HAP-1 (cell line): ENCODE results near the gene SIRT5.

Experiments used
- DNase-seq, 2 experiments: peaks; one replicate each; pipeline ENCODE4 v3.0.0-alpha.2; 2016 to 2020; ENCODE audit warnings: low spot score in 2 of 2
- H3K27me3 ChIP-seq: fragments of 250-450 bp; sonication (Bioruptor Pico); 2 replicates; pipeline ENCODE4 v1.5.1; 2020; ENCODE audit warnings: low read depth, mild to moderate bottlenecking, moderate library complexity
- H3K36me3 ChIP-seq: fragments of 250-450 bp; sonication (Bioruptor Pico); replicated peaks from 2 replicates; pipeline ENCODE4 v1.5.1; 2020; ENCODE audit warnings: mild to moderate bottlenecking
- H3K4me1 ChIP-seq: fragments of 250-450 bp; sonication (Bioruptor Pico); 2 replicates; pipeline ENCODE4 v1.5.1; 2020; ENCODE audit warnings: mild to moderate bottlenecking
- H3K4me3 ChIP-seq: fragments of 250-450 bp; sonication (Bioruptor Pico); 2 replicates; pipeline ENCODE4 v1.5.1; 2020; ENCODE audit warnings: mild to moderate bottlenecking, moderate library complexity
- H3K9me3 ChIP-seq: fragments of 250-450 bp; sonication (Bioruptor Pico); 2 replicates; pipeline ENCODE4 v1.5.1; 2020; ENCODE audit warnings: mild to moderate bottlenecking, moderate library complexity
- in situ Hi-C: fragments of 300-500 bp; cut with MboI; formaldehyde crosslinking; loops from 3 replicates; pipeline ENCODE4 v1.14.3; 2020; ENCODE audit warnings: low sequenced_read_pairs, inconsistent platforms, mixed read lengths

Gene SIRT5

DNA sequence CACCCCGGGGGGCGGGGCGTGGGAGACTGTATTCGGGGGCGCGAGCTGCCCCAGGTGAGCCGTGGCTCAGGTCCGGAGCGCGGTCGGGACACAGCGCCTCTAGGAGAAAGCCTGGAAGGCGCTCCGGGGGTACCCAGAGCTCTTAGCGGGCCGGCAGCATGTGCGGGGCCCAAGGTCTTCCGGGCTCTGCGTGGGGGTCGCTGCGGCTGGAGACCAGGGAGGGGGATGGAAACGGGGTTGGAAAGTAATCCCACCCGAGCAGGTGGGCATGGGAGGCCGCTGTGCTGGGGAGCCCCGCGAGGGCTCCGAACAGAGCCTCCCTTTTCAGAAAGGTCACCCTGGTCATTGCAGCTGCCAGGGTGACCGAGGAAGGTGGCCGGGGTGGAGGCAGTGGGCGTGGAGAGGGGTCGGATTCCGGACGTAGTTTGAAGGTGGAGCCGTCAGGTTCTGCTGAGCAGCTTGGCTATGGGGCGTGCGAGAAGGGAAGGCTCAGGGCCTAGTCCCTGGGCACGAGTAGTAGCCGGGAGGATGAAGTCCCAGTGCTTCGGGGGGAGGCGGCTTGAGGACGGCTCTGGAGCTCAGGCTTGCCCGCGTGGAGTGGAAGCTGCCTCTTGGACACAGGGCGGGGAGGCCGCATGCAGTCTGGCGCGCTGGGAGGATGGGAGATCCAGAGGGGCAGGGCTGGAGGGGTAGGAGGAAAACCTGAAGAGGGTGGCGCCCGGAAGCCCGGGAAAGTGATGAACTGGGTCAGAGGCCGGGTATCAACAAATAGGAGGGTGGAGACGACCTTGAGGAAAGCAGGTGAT lies at the start of gene SIRT5:
TSS of gene SIRT5 (plus strand) at position 31 of the 806 bp plus-strand sequence. CDS start 9,510 bp downstream, outside the sequence.
- Histone ChIP-seq H3K36me3 (no peaks in the 10 kb centered on the region), H3K27me3 (no peaks in the 10 kb centered on the region), H3K4me1 (peaks cover 8% of the 10 kb centered on the region), H3K4me3 (peak within 1 kb of the TSS; percentile 77), H3K9me3 (no peaks in the 10 kb centered on the region)
- in situ Hi-C loops = loop anchor here (25.0 kb wide), 1 partner anchor 237 kb away; the partner anchor contains the start of gene TBC1D7
- DNase-seq = peak; percentile 74 to 88

DNA sequence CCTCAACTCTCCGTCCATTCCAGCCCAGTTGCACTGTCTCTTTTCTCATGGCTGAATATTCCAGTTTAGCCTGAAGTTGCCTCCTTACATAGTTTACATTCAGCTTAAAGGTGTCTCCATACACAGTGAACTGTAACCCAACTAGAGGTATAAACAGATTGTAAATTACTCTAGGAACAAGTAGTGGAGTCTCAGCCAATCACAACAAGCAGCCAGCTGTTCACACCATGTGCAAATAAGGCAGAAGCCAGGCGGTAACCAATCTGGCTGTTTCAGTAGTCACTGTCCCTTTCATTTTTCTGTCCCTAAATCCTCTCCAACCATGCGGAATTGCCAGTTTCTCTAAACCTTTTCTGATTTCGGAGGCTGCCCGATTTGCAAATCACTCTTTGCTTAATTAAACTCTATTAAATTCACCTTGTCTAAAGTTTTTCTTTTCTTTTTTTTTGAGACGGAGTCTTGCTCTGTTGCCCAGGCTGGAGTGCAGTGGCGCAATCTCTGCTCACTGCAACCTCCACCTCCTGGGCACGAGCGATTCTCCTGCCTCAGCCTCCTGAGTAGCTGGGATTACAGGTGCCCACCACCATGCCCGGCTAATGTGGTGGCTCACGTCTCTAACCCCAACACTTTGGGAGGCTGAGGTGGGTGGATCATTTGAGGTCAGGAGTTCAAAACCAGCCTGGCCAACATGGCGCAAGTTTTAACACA lies 49.4 kb upstream of the SIRT5 start:
- no peak overlapping the region for H3K4me3 ChIP-seq
- no peak for DNase-seq
- no peaks in the 10 kb centered on the region for H3K36me3 ChIP-seq
- in situ Hi-C loops = no loop called here
- H3K27me3 ChIP-seq = no peaks in the 10 kb centered on the region
- H3K9me3 ChIP-seq = no peaks in the 10 kb centered on the region
- no peaks in the 10 kb centered on the region for H3K4me1 ChIP-seq

DNA sequence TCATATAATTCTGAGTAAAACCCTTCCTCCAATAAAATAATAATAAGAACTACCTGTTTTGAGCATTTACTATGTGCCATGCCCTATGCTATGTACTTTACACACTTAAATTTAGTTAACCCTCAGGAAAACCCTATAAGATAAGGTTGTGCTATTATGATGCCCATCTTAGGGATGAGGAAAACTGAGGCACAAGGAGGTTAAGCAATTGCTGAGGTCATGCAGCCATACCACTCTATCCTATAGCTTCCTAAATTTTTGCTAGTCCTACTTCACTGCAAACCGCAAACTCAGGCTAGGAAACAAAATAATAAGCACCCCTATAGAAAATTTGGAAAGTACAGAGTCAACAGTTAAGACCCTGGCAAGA lies 48.1 kb upstream of the SIRT5 start:
- in situ Hi-C loops = no loop called here
- DNase-seq = no peak
- no peaks in the 10 kb centered on the region for H3K36me3 ChIP-seq
- no peaks in the 10 kb centered on the region for H3K9me3 ChIP-seq
- H3K4me1 ChIP-seq = no peaks in the 10 kb centered on the region
- no peak overlapping the region for H3K4me3 ChIP-seq
- no peaks in the 10 kb centered on the region for H3K27me3 ChIP-seq

DNA sequence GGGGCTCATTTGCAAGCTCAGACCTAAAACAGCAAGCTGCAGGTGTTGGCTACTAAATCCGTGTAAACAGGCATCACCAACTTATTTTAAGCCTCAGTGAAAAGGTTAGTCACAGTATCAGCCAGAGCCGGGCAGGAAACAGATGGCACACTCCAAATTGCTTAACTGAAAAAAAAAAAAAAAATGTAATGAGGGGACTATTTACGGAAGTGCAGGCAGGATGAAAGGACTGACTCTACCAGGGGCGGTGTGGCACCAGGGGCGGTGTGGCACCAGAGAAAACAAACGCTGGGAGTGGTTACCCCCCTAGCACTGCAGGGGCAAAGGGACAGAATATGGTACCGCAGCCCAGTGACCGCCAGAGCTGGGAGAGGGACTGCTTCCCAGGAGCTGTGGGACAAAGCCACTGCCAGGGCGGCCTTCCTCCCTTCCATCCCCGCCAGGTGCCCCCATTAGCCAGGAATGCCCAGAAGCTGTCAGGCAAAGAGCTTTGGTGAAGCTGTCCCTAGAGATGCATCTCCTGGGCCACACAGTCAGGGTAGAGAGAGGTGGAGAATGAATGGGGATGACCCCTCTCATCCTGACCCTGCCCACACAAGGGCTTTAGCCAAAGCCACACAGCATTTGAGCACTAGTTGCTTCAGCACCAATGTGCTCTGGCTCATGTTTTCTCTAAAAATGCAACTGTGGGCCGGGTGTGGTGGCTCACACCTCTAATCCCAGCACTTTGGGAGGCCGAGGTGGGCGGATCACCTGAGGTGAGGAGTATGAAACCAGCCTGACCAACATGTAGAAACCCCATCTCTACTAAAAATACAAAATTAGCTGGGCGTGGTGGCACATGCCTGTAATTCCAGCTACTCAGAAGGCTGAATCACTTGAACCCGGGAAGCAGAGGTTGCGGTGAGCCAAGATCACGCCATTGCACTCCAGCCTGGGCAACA lies 47.4 kb upstream of the SIRT5 start:
- in situ Hi-C loops = no loop called here
- no peak for DNase-seq
- Histone ChIP-seq H3K4me3 (no peak overlapping the region), H3K27me3 (no peaks in the 10 kb centered on the region), H3K4me1 (no peaks in the 10 kb centered on the region), H3K36me3 (no peaks in the 10 kb centered on the region), H3K9me3 (no peaks in the 10 kb centered on the region)

DNA sequence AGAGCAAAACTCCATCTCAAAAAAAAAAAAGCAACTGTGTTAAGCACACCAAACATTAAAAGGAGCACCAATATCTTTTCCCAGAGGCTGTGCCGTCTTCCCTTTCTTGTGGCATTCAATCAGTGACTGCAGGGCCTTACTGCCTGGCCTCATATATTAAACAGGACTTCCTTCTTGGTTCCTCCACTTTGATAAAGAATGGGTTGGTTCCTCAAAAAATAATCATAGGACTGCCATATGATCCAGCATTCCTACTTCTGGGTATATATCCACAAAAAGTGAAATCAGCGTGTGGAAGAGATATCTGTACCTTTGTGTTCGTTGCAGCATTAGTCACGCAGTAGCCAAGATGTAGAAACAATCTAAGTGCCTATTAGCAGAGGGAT lies 46.7 kb upstream of the SIRT5 start:
- Histone ChIP-seq H3K36me3 (no peaks in the 10 kb centered on the region), H3K4me1 (no peaks in the 10 kb centered on the region), H3K27me3 (no peaks in the 10 kb centered on the region), H3K4me3 (no peak overlapping the region), H3K9me3 (no peaks in the 10 kb centered on the region)
- in situ Hi-C loops = no loop called here
- DNase-seq = no peak

DNA sequence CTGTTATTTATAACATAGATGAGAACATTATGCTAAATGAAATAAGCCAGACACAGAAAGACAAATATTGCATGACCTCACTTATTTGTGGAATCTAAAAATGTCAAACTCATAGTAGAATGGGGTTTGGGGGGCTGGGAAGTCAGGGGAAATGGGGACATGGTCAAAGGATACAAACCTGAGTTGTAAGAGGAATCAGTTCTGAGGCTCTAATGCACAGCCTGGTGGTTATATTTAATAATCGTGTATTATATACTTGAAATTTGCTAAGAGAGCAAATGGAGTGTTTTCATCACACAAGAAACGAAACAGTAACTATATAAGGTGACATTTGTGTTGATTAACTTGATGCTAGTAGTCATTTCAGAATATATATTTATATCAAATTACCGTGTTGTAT lies 46.2 kb upstream of the SIRT5 start:
- in situ Hi-C loops = no loop called here
- Histone ChIP-seq H3K9me3 (no peaks in the 10 kb centered on the region), H3K36me3 (no peaks in the 10 kb centered on the region), H3K27me3 (no peaks in the 10 kb centered on the region), H3K4me1 (no peaks in the 10 kb centered on the region), H3K4me3 (no peak overlapping the region)
- DNase-seq = no peak

DNA sequence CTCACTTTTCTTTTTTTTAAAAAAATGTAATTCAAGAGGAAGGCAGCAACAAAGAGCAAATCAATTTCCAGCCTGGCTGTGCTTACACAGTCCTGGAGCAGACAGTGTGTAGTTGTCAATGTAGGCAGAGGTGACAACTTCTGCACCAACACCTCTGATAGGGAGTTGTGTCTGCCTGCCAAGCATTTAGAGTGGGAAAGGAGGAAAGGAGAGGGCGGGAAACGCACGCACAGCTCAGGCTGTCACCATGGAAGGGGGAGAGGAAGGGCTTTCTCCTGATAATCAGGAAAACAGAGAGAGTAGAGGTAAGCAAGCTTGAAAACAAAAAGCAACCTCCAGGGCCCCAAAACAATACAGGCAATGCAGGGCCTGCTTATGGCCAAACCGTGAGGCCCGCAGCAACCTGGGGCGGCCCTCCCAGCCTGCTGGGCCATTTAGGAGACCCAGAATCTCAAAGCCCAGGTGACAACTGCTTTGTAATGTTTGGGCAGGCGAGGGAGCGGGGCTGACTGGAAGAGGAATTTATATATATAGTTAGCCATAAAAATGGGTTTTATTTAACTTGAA lies 45.5 kb upstream of the SIRT5 start:
- H3K27me3 ChIP-seq = no peaks in the 10 kb centered on the region
- no peak overlapping the region for H3K4me3 ChIP-seq
- H3K36me3 ChIP-seq = no peaks in the 10 kb centered on the region
- no peaks in the 10 kb centered on the region for H3K9me3 ChIP-seq
- H3K4me1 ChIP-seq = no peaks in the 10 kb centered on the region
- no peak for DNase-seq
- in situ Hi-C loops = no loop called here

DNA sequence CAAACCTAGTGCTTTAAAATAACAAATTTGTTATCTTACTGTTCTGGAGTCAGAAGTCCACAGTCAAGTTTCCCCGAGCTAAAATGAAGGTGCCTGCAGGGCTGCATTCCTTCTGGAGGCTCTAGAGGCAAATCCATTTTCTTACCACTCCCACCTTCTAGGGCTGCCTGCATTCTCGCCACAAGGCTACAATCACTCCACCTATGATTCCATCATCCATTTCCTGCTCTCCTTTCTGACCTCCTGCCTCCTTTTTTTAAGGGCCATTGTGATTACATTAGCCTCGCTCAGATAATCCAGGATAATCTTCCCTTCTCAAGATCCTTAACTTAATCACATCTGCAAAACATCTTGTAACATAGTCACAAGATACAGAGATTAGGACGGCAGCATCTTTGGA lies 42.4 kb upstream of the SIRT5 start:
- Histone ChIP-seq H3K9me3 (no peaks in the 10 kb centered on the region), H3K4me3 (no peak overlapping the region), H3K4me1 (no peaks in the 10 kb centered on the region), H3K27me3 (no peaks in the 10 kb centered on the region), H3K36me3 (no peaks in the 10 kb centered on the region)
- peak in 1 of 2 experiments; percentile 9 for DNase-seq
- in situ Hi-C loops = no loop called here

DNA sequence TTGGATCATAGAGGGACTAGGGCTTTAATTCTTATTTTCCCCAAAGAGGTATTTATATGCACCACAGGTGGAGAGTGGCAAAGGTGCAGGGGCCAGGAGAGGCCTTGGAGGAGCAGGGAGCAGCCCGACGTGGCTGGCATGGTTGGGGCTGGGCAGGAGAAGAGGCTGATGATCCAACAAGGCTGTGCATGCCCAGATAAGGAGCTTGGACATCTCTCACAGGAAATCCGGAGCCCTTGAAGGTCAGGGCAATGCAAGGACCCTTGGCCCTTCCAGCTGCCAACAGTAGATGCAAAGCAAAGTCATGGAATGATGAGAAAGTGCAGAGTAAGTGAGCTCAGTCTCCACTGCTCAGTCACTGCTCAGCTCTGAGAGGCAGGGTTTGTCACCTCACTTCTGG lies 39.9 kb upstream of the SIRT5 start:
- no peaks in the 10 kb centered on the region for H3K4me1 ChIP-seq
- H3K36me3 ChIP-seq = no peaks in the 10 kb centered on the region
- in situ Hi-C loops = no loop called here
- H3K9me3 ChIP-seq = no peaks in the 10 kb centered on the region
- H3K27me3 ChIP-seq = no peaks in the 10 kb centered on the region
- DNase-seq = no peak
- H3K4me3 ChIP-seq = no peak overlapping the region

DNA sequence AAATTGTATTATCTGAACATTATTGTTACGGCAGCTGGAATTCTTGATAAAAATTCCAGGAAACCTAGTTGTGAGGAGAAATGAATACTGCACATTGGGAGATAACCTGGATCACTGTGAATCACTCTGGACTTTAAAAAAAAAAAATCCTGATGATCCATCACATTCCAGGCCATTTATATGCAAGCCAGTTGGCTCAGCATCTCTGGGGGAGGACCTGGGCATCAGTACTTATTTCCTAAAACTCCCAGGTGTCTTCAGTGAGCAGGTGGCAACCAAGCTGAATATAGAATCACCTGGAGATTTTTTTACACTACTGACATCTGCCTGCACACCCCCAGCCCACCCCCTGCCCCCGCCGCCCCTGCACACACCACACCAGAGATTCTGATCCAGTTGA lies 39.1 kb upstream of the SIRT5 start:
- no peaks in the 10 kb centered on the region for H3K4me1 ChIP-seq
- no peaks in the 10 kb centered on the region for H3K36me3 ChIP-seq
- H3K4me3 ChIP-seq = no peak overlapping the region
- H3K27me3 ChIP-seq = no peaks in the 10 kb centered on the region
- H3K9me3 ChIP-seq = no peaks in the 10 kb centered on the region
- in situ Hi-C loops = no loop called here
- DNase-seq = no peak

DNA sequence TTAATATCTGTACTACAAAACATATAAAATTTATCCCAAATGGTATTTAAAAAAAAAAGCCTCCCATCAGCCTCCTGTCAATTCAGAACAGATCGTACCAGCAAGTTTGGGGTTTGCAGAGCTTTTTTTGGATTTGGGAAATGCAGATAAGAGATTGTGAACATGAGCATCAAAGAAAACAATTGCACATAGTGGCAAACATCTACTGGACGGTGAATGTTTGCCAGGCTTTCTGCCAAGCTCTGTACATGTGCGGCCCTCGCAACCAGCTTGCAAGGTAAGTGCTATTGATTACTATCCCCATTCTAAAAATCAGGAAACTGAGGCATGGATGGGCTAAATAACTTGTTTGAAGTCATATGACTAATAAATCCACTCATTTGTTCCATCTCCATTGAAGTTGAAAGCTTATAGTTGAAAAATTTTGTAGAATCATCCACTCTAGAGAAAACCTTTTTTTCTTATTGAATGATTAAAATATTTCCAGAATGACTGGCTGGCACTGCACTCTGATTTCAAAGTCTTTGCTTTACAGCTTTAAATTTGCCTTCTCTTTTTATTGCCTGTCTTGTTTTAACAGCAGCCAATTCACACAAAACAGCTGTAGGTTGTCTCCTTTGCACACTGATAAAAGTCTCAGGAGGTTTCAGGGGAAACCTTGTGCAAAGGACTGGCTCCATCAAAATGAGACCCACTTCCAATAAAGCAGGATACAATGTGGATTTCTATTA lies 37.4 kb upstream of the SIRT5 start:
- in situ Hi-C loops = no loop called here
- Histone ChIP-seq H3K4me3 (no peak overlapping the region), H3K36me3 (no peaks in the 10 kb centered on the region), H3K27me3 (no peaks in the 10 kb centered on the region), H3K9me3 (no peaks in the 10 kb centered on the region), H3K4me1 (no peaks in the 10 kb centered on the region)
- no peak for DNase-seq

DNA sequence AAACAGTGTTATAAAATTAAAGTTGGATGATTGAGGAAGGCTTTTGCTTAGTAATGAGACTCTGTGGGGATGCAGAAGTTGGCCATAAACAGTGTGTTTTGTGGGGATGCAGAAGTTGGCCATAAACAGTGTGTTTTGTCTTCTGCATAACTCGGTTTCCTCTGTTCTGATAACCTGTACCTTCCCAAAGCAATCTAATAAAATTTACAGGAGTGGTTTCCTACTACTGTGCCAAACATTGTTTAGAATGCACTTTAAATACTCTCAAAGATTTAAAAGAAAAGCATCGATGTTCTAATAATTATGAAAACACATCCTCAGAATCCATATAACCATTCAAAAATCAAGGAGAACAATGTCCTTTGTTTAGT lies 36.9 kb upstream of the SIRT5 start:
- in situ Hi-C loops = no loop called here

DNA sequence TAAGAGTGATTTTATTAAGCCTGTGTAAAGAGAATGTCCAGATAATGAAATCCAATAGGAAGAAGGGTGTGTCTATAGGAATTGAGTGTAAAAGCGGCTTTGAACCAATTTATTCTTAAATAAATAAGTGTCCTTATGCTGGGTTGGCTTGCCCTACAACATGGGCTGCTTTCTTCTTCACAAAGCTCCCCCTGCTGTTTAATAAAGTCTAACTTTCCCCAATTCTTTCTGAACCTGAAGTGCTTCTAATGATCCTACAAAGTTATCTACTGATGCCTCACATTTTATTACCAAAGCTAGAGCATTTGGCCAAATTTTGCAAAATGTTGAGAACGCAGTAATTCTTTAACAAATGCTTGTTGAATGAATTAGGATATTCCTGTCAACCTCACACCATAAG lies 36.3 kb upstream of the SIRT5 start:
- Histone ChIP-seq H3K4me3 (no peak overlapping the region), H3K4me1 (no peaks in the 10 kb centered on the region), H3K36me3 (no peaks in the 10 kb centered on the region), H3K9me3 (no peaks in the 10 kb centered on the region), H3K27me3 (no peaks in the 10 kb centered on the region)
- DNase-seq = no peak
- in situ Hi-C loops = no loop called here

More for the DNA sequence above, 36.9 kb upstream of the SIRT5 start:
- Histone ChIP-seq H3K4me3 (no peak overlapping the region), H3K36me3 (no peaks in the 10 kb centered on the region), H3K4me1 (no peaks in the 10 kb centered on the region), H3K27me3 (no peaks in the 10 kb centered on the region), H3K9me3 (no peaks in the 10 kb centered on the region)
- no peak for DNase-seq
